ENCODE results near the gene TNS1. TPM values are rescaled to one million over a fixed set of nuclear protein-coding genes. Genes with fewer than 3 reads are reported as not detected.

Gene TNS1
- total and polyA plus RNA-seq, 9 of the 15 experiments (the other 6 are each of a cell fraction or from before 2014, with no cell fraction given) = 0.13 to 2.7 (median 0.77) TPM

GRCh38 chr2:217783243-217783642 lies 219.6 kb downstream of the TNS1 start (continued):
- TF ChIP-seq ZNF280A (IDR thresholded peaks at IDR 0.05; ENCODE audit: low read depth, partially characterized antibody) (peak; percentile 68), ZNF696 (CRISPR knock-in tag; conservative IDR thresholded peaks at IDR 0.05) (no peak), ZBTB26 (CRISPR knock-in tag; IDR thresholded peaks at IDR 0.05) (no peak), AFF4 (CRISPR knock-in tag; IDR thresholded peaks at IDR 0.05) (no peak), DNMT1 (IDR thresholded peaks at IDR 0.05) (no peak), KDM2B (CRISPR knock-in tag; IDR thresholded peaks at IDR 0.05) (no peak), ZNF75A (CRISPR knock-in tag; IDR thresholded peaks at IDR 0.05) (no peak), PTRF (tag; IDR thresholded peaks at IDR 0.05) (no peak), CBX5 (IDR thresholded peaks at IDR 0.05; ENCODE audit: borderline replicate concordance, low read depth) (0 out of 2 replicates have a peak, but pooled peaks have one; percentile 28), TRIM28 (IDR thresholded peaks at IDR 0.05) (0 out of 2 replicates have a peak, but pooled peaks have one; percentile 36), ZHX1 (conservative IDR thresholded peaks at IDR 0.05; ENCODE audit: low read length) (no peak), ZNF174 (CRISPR knock-in tag; IDR thresholded peaks at IDR 0.05) (no peak)
- TF ChIP-seq, protein P1, sequence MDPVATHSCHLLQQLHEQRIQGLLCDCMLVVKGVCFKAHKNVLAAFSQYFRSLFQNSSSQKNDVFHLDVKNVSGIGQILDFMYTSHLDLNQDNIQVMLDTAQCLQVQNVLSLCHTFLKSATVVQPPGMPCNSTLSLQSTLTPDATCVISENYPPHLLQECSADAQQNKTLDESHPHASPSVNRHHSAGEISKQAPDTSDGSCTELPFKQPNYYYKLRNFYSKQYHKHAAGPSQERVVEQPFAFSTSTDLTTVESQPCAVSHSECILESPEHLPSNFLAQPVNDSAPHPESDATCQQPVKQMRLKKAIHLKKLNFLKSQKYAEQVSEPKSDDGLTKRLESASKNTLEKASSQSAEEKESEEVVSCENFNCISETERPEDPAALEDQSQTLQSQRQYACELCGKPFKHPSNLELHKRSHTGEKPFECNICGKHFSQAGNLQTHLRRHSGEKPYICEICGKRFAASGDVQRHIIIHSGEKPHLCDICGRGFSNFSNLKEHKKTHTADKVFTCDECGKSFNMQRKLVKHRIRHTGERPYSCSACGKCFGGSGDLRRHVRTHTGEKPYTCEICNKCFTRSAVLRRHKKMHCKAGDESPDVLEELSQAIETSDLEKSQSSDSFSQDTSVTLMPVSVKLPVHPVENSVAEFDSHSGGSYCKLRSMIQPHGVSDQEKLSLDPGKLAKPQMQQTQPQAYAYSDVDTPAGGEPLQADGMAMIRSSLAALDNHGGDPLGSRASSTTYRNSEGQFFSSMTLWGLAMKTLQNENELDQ (CRISPR knock-in tag; IDR thresholded peaks at IDR 0.05; ENCODE audit: borderline replicate concordance) = no peak

Data from K562 (cell line).